GM12878 (cell line): ENCODE measurements around the gene COL9A2. TPM values are rescaled to one million over a fixed set of nuclear protein-coding genes. Genes with fewer than 3 reads are reported as not detected.
A peak's percentile ranks its signal among the peaks of the same experiment; 100 is the strongest.

Experiments
- ATAC-seq: fragments of 200-7000 bp; cut with Tn5 transposase; 3 replicates; pipeline ENCODE4 v1.9.1; 2020; ENCODE audit warnings: mild to moderate bottlenecking, moderate library complexity
- BruUV-seq: library from RNA; stranded (reverse); fragments of 400-500 nt; replicated peaks from 2 replicates; lab custom pipeline; 2021; lab: Mats Ljungman, UMichigan
- CTCF ChIA-PET: fragments of 300-600 bp; sonication (Branson Sonifier 250); formaldehyde crosslinking; extraction: SDS; loops from one replicate; lab custom pipeline; 2021; ENCODE audit warnings: inconsistent platforms; lab: Yijun Ruan, JAX
- POLR2A ChIA-PET: fragments of 350-600 bp; formaldehyde crosslinking; extraction: SDS; loops from one replicate; lab custom pipeline; 2021; ENCODE audit warnings: inconsistent platforms; lab: Charles Lee
- RAD21 ChIA-PET: fragments of 300-600 bp; sonication (Branson Sonifier 250); formaldehyde crosslinking; loops from one replicate; lab custom pipeline; 2023; ENCODE audit warnings: antibody characterized with exemption; ENCODE audit not compliant: unreplicated experiment; lab: Charles Lee
- SMC1A ChIA-PET: fragments of 300-600 bp; sonication (Branson Sonifier 250); formaldehyde crosslinking; loops from one replicate; lab custom pipeline; 2023; ENCODE audit not compliant: unreplicated experiment, uncharacterized antibody; lab: Charles Lee
- DNase-seq: peaks from one replicate; pipeline ENCODE4 v3.0.0-alpha.2; 2011; ENCODE audit warnings: low read depth, low spot score
- FAIRE-seq: peaks from 3 replicates; lab custom pipeline; 2011; peaks lifted over from hg19 to GRCh38; lab: Jason Lieb, UNC
- H2AFZ ChIP-seq: 2 replicates; pipeline ENCODE4 v1.6.0; 2011; ENCODE audit warnings: low read depth, low read length, control low read depth; ENCODE audit not compliant: control insufficient read depth
- H3K27ac ChIP-seq: 2 replicates; pipeline ENCODE4 v1.5.1; 2011; ENCODE audit warnings: control low read depth; ENCODE audit not compliant: control insufficient read depth, insufficient read depth
- H3K27me3 ChIP-seq, 2 experiments: replicated peaks in 1 of 2; 2 replicates each; pipeline versions ENCODE4 v1.6.0 to v1.6.1; 2011; ENCODE audit warnings: low read length in 1 of 2; ENCODE audit not compliant: control insufficient read depth in 2 of 2, insufficient read depth in 2 of 2
- H3K36me3 ChIP-seq, 2 experiments: 2 replicates each; pipeline ENCODE4 v1.5.1; 2011; ENCODE audit warnings: low read length in 1 of 2; ENCODE audit not compliant: control insufficient read depth in 2 of 2, insufficient read depth in 2 of 2
- H3K4me1 ChIP-seq: 2 replicates; pipeline ENCODE4 v1.6.1; 2011; ENCODE audit warnings: mild to moderate bottlenecking, low read length, moderate library complexity, mixed read lengths; ENCODE audit not compliant: control insufficient read depth, insufficient read depth
- H3K4me2 ChIP-seq: 2 replicates; pipeline ENCODE4 v1.6.0; 2011; ENCODE audit warnings: control low read depth; ENCODE audit not compliant: control insufficient read depth, insufficient read depth
- H3K4me3 ChIP-seq: fragments of 200-600 bp; sonication (generic); 2 replicates; pipeline ENCODE4 v1.5.1; 2016
- H3K79me2 ChIP-seq: 2 replicates; pipeline ENCODE4 v1.6.0; 2011; ENCODE audit warnings: low read length; ENCODE audit not compliant: control insufficient read depth, insufficient read depth
- H3K9ac ChIP-seq: 2 replicates; pipeline ENCODE4 v1.8.0; 2011; ENCODE audit warnings: low read length, control low read depth, mixed read lengths; ENCODE audit not compliant: control insufficient read depth, insufficient read depth
- H3K9me3 ChIP-seq: replicated peaks from 3 replicates; pipeline ENCODE4 v1.5.1; 2011; ENCODE audit warnings: mild to moderate bottlenecking, low read length; ENCODE audit not compliant: control insufficient read depth, insufficient read depth
- H4K20me1 ChIP-seq: 2 replicates; pipeline ENCODE4 v1.6.0; 2011; ENCODE audit not compliant: control insufficient read depth, insufficient read depth
- CBX5 ChIP-seq: sonication (generic); IDR thresholded peaks from 2 replicates; pipeline ENCODE4 v1.6.1; 2016; ENCODE audit warnings: low read depth, moderate library complexity, mild to moderate bottlenecking, inconsistent platforms
- MEF2A ChIP-seq: IDR thresholded peaks from 2 replicates; pipeline ENCODE4 v1.6.1; 2011; ENCODE audit warnings: low read depth, mild to moderate bottlenecking, low read length, moderate library complexity; ENCODE audit not compliant: insufficient read depth
- NFXL1 ChIP-seq: fragments of 450-650 bp; IDR thresholded peaks from 2 replicates; pipeline ENCODE4 v1.6.1; 2017; ENCODE audit warnings: antibody characterized with exemption, mild to moderate bottlenecking, borderline replicate concordance
- ZNF384 ChIP-seq: IDR thresholded peaks from 2 replicates; pipeline ENCODE4 v1.6.1; 2012; ENCODE audit warnings: low read depth, mild to moderate bottlenecking, low read length, improper control_type of control experiment, borderline replicate concordance
- WGBS: methylation state at CpG from one replicate; pipeline ENCODE4 v1.1.6; 2016; ENCODE audit warnings: low lambda C conversion rate; ENCODE audit not compliant: insufficient replicate concordance, insufficient coverage; ENCODE audit errors: missing lambda C conversion rate; 5-methylcytosine and 5-hydroxymethylcytosine counted together
- in situ Hi-C: fragments of 300-500 bp; cut with MboI; formaldehyde crosslinking; loops from 9 replicates; pipeline ENCODE4 v1.14.3; 2018; ENCODE audit warnings: mixed read lengths
- intact Hi-C: fragments of 100-400 bp; cut with micrococcal nuclease; formaldehyde crosslinking; loops from one replicate; pipeline ENCODE4 v1.14.2; 2022; ENCODE audit not compliant: unreplicated experiment
- polyA plus RNA-seq, 11 experiments: library from polyadenylated mRNA; depleted of rRNA in 4 of 11; unstranded in 6 of 11; stranded (reverse) in 5 of 11; fragments of >200 nt; fragmentation: Nextera tagmentation in 4 of 11; fragmentation: Illumina TruSeq in 1 of 11; extraction: Ambion mirVana in 4 of 11; extraction: Trizol in 1 of 11; gene quantifications; 1 replicate in 1 of 11; 2 replicates in 10 of 11; pipeline versions ENCODE4 v1.2.1 to v1.2.3, GENCODE V29; 2011 to 2016; ENCODE audit warnings: inconsistent platforms in 2 of 11, missing spikeins in 2 of 11, low read depth in 1 of 11
- total RNA-seq, 4 experiments: library from RNA; depleted of rRNA in 3 of 4; stranded (reverse); fragments of >200 nt in 3 of 4; fragmentation: Illumina TruSeq in 1 of 4; extraction: Trizol in 1 of 4; gene quantifications; 2 replicates each; pipeline versions ENCODE4 v1.2.1 to v1.2.3, GENCODE V29; 2013 to 2021
- TF ChIP-seq, protein P1 (sequence below): fragments of 450-650 bp; IDR thresholded peaks from 2 replicates; pipeline ENCODE4 v1.6.1; 2016; ENCODE audit warnings: mild to moderate bottlenecking, moderate library complexity, borderline replicate concordance
- TF ChIP-seq, protein P2 (sequence below), 3 experiments: IDR thresholded peaks in 2 of 3; conservative IDR thresholded peaks in 1 of 3; 2 replicates each; pipeline ENCODE4 v1.5.1; 2011; ENCODE audit warnings: low read depth in 3 of 3, low read length in 3 of 3, mild to moderate bottlenecking in 3 of 3, control low read depth in 2 of 3, moderate library complexity in 2 of 3, inconsistent platforms in 1 of 3, mixed read lengths in 1 of 3; ENCODE audit not compliant: control insufficient read depth in 2 of 3, insufficient read depth in 1 of 3; ENCODE audit errors: extremely low read depth in 1 of 3

The COL9A2 gene
- total and polyA plus RNA-seq, 10 of the 15 experiments (the other 5 are each of a cell fraction or from before 2014, with no cell fraction given): 3.1 to 63.3 (median 22.4) TPM

DNA sequence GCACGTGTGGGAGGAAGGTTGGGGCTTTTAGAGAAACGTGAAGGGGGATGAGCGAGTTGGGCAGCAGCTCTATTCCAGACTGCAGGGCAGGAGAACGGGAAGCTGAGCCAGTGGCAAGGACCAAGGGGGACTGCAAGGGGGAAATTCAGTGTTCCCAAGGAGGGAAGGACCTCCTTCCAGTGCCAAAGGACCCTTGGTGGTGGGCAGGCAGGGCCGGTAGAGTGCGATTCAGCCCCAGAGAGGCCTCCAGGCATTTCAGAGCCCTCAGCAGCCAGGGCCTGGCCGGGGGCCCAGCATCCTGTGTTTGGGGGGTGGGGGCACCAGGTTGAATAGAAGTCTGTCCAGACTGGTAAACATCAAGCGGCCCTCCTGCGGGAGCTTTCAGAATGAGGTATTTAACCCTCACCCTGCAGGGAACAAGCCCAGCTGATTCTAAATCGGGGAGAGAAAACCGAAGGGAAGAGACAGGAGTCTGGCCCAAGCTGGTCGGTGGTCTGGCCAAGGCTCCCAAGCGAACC, 2.3 kb downstream of the COL9A2 start:
- WGBS: 32% methylated on average over 13 of the region's 13 CpGs
- H3K36me3 ChIP-seq: no peaks in the 10 kb centered on the region; a peak in 2 of 4 replicates
- intact Hi-C loops: loop anchor here (1.0 to 2.0 kb wide), 2 partner anchors 56 to 162 kb away; partner anchors contain the start of gene ZMPSTE24
- ChIA-PET POLR2A (interaction anchor here (0.6 to 4.2 kb wide), 17 partner anchors 23 to 250 kb away, joined by 3 to 21 read pairs (median 4); partner anchors contain the start of gene SMAP2), RAD21 (interaction anchor here (0.6 to 6.0 kb wide), 26 partner anchors 22 to 276 kb away, joined by 3 to 81 read pairs (median 6); partner anchors contain the start of genes RLF, SMAP2 and ZMPSTE24), SMC1A (interaction anchor here (0.6 to 9.0 kb wide), 34 partner anchors 10 to 230 kb away, joined by 3 to 84 read pairs (median 4); partner anchors contain the start of gene SMAP2), CTCF (interaction anchor here (0.6 to 10.0 kb wide), 51 partner anchors 22 to 276 kb away, joined by 3 to 170 read pairs (median 5); partner anchors contain the start of genes ZMPSTE24 and ZNF684)
- peak overlapping the region; percentile 93 for H3K4me2 ChIP-seq
- peak overlapping the region; percentile 90 for H2AFZ ChIP-seq
- peak overlapping the region; percentile 59; the same call in 1 of the 2 replicates for H3K27ac ChIP-seq
- peaks cover 5% of the 10 kb centered on the region for H3K79me2 ChIP-seq
- peaks cover 41% of the 10 kb centered on the region for H3K4me1 ChIP-seq
- no peaks in the 10 kb centered on the region for H3K9me3 ChIP-seq
- H3K27me3 ChIP-seq: peaks cover 4 to 9% of the 10 kb centered on the region in 2 experiments; a peak in 3 of 4 replicates
- BruUV-seq: no TSS peak
- peak; percentile 1; the same call in 1 of the 2 replicates for TF ChIP-seq MEF2A
- TF ChIP-seq ZNF384: no peak
- TF ChIP-seq, protein P1, sequence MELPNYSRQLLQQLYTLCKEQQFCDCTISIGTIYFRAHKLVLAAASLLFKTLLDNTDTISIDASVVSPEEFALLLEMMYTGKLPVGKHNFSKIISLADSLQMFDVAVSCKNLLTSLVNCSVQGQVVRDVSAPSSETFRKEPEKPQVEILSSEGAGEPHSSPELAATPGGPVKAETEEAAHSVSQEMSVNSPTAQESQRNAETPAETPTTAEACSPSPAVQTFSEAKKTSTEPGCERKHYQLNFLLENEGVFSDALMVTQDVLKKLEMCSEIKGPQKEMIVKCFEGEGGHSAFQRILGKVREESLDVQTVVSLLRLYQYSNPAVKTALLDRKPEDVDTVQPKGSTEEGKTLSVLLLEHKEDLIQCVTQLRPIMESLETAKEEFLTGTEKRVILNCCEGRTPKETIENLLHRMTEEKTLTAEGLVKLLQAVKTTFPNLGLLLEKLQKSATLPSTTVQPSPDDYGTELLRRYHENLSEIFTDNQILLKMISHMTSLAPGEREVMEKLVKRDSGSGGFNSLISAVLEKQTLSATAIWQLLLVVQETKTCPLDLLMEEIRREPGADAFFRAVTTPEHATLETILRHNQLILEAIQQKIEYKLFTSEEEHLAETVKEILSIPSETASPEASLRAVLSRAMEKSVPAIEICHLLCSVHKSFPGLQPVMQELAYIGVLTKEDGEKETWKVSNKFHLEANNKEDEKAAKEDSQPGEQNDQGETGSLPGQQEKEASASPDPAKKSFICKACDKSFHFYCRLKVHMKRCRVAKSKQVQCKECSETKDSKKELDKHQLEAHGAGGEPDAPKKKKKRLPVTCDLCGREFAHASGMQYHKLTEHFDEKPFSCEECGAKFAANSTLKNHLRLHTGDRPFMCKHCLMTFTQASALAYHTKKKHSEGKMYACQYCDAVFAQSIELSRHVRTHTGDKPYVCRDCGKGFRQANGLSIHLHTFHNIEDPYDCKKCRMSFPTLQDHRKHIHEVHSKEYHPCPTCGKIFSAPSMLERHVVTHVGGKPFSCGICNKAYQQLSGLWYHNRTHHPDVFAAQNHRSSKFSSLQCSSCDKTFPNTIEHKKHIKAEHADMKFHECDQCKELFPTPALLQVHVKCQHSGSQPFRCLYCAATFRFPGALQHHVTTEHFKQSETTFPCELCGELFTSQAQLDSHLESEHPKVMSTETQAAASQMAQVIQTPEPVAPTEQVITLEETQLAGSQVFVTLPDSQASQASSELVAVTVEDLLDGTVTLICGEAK: peak; percentile 29; the same call in 1 of the 2 replicates
- TF ChIP-seq, protein P2, sequence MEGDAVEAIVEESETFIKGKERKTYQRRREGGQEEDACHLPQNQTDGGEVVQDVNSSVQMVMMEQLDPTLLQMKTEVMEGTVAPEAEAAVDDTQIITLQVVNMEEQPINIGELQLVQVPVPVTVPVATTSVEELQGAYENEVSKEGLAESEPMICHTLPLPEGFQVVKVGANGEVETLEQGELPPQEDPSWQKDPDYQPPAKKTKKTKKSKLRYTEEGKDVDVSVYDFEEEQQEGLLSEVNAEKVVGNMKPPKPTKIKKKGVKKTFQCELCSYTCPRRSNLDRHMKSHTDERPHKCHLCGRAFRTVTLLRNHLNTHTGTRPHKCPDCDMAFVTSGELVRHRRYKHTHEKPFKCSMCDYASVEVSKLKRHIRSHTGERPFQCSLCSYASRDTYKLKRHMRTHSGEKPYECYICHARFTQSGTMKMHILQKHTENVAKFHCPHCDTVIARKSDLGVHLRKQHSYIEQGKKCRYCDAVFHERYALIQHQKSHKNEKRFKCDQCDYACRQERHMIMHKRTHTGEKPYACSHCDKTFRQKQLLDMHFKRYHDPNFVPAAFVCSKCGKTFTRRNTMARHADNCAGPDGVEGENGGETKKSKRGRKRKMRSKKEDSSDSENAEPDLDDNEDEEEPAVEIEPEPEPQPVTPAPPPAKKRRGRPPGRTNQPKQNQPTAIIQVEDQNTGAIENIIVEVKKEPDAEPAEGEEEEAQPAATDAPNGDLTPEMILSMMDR (IDR thresholded peaks at IDR 0.05 in 2 of 3, conservative IDR thresholded peaks at IDR 0.05 in 1 of 3; ENCODE audit: control insufficient read depth in 2 of 3, extremely low read depth in 1 of 3, insufficient read depth in 1 of 3, low read depth in 3 of 3, low read length in 3 of 3): no peak
- TF ChIP-seq NFXL1: no peak
- TF ChIP-seq CBX5: no peak
- FAIRE-seq (no peak), DNase-seq (no peak), ATAC-seq (no peak)
- H3K4me3 ChIP-seq: peak overlapping the region; percentile 46; the same call in 1 of the 2 replicates
- H3K9ac ChIP-seq: peak overlapping the region; percentile 54
- no peaks in the 10 kb centered on the region for H4K20me1 ChIP-seq
- in situ Hi-C loops: no loop called here
